Bronchial epithelial cell (primary cell): ENCODE results near the gene SGCE. TPM values are rescaled to one million over a fixed set of nuclear protein-coding genes. Genes with fewer than 3 reads are reported as not detected.

Experiments
- DNase-seq: peaks from one replicate; pipeline ENCODE4 v3.0.0-alpha.2; 2010; ENCODE audit warnings: low read depth
- FAIRE-seq: peaks from 2 replicates; lab custom pipeline; 2011; peaks lifted over from hg19 to GRCh38; lab: Jason Lieb, UNC
- H3K27me3 ChIP-seq: 2 replicates; pipeline ENCODE4 v1.5.1; 2011; ENCODE audit warnings: low read length; ENCODE audit not compliant: control insufficient read depth, insufficient read depth
- H3K36me3 ChIP-seq: 2 replicates; pipeline ENCODE4 v1.5.1; 2011; ENCODE audit warnings: low read length; ENCODE audit not compliant: control insufficient read depth, insufficient read depth
- H3K4me3 ChIP-seq: 2 replicates; pipeline ENCODE4 v1.5.1; 2011; ENCODE audit warnings: mild to moderate bottlenecking, low read depth, low read length, control low read depth
- CTCF ChIP-seq: IDR thresholded peaks from 2 replicates; pipeline ENCODE4 v1.5.1; 2011; ENCODE audit warnings: mild to moderate bottlenecking, moderate library complexity, low read length, control low read depth, inconsistent platforms; ENCODE audit not compliant: insufficient read depth, severe bottlenecking
- total RNA-seq: library from RNA; depleted of rRNA; stranded (reverse); fragments of >200 nt; gene quantifications from 2 replicates; pipeline ENCODE4 v1.2.1, GENCODE V29; 2014

The SGCE gene
- total RNA-seq, 1 donor from 2014 or later, result 20.0 TPM

DNA sequence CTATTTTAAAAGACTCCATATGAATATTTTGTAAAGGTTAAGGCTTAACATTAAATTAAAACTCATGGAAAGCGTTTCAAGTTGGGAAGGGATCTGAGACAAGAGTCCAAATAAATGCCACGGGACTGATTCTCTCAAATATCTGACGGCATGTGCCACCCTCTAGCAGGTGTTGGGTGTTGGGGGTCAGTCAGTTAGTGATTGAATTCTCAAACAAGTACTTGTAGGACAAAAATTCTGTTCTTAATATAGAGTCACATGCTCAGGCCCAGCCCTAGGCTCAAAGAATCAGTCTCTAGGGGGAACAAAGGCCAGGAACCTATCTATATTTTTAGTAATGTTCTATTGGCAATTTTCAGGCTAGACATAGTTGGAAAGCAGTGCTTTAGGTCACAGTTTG lies 39.1 kb downstream of the SGCE start:
- DNase-seq (no peak), FAIRE-seq (no peak)
- no peaks in the 10 kb centered on the region for H3K27me3 ChIP-seq
- TF ChIP-seq CTCF, result no peak
- no peaks in the 10 kb centered on the region for H3K36me3 ChIP-seq
- H3K4me3 ChIP-seq, result no peak overlapping the region

- H3K27me3 ChIP-seq, result no peaks in the 10 kb centered on the region
- DNase-seq (no peak), FAIRE-seq (no peak)
- H3K36me3 ChIP-seq, result no peaks in the 10 kb centered on the region
- no peak for TF ChIP-seq CTCF
- no peak overlapping the region for H3K4me3 ChIP-seq
Observed at GRCh38 chr7:94615666-94616065, 40.3 kb downstream of the SGCE start.

DNA sequence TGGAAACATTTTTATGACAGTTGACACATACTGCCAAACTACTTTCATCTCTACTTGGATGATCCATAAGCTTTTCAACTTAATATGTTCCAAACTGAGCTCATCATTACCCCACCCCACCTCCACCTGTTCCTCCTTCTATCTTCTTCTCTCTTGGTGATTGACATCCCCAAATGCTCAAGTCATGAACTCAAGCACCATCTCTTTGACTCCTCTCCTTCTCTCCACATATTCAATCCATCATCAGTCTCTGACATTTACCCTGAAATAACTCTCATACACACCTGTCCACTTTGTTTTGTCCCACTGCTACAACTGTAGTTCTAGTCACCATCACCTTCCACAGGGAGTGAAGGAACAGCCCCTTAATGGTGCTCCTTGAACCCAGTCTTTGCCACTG lies 43.3 kb downstream of the SGCE start:
- Histone ChIP-seq H3K36me3 (no peaks in the 10 kb centered on the region), H3K27me3 (no peaks in the 10 kb centered on the region), H3K4me3 (no peak overlapping the region)
- no peak for DNase-seq
- FAIRE-seq, result no peak
- no peak for TF ChIP-seq CTCF

DNA sequence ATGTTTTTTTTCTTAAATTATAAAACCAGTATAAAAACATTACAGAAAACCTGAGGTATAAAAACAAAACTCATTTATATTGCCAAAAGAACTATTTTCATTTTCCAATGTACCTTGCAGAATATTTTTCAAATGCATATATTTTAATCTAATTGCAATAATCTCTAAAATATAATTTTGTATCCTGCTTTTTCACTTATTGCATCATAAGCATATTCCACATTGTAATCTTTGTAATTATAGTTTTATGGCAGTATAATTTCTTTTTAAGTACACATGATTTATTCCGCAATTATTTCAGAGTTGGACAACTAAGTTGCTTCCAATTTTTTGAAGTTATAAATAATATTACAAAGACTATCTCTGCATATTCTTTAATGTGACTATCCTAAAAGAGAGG lies 43.7 kb downstream of the SGCE start:
- Histone ChIP-seq H3K4me3 (no peak overlapping the region), H3K27me3 (no peaks in the 10 kb centered on the region), H3K36me3 (no peaks in the 10 kb centered on the region)
- TF ChIP-seq CTCF, result no peak
- DNase-seq, result no peak
- FAIRE-seq, result no peak

DNA sequence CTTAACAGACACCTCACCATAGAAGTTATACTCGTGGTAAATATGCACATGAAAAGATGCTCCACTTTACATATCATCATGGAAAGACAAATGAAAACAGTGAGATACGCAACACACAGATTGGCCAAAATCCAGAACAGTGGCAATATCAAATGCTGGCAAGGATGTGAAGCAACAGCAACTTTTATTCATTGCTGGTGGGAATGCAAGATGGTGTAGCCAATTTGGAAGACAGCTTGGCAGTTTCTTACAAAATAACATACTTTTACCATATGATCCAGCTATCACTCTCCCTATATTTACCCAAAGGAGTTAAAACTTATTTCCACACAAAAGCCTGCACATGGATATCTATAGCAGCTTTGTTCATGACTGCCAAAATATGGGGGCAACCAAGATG lies 46.4 kb downstream of the SGCE start:
- no peaks in the 10 kb centered on the region for H3K27me3 ChIP-seq
- DNase-seq, result no peak
- H3K36me3 ChIP-seq, result no peaks in the 10 kb centered on the region
- no peak overlapping the region for H3K4me3 ChIP-seq
- FAIRE-seq, result no peak
- TF ChIP-seq CTCF, result no peak

GRCh38 chr7:94605031-94605430 lies 50.9 kb downstream of the SGCE start:
- Histone ChIP-seq H3K27me3 (no peaks in the 10 kb centered on the region), H3K36me3 (no peaks in the 10 kb centered on the region), H3K4me3 (no peak overlapping the region)
- FAIRE-seq, result no peak
- TF ChIP-seq CTCF, result no peak
- DNase-seq, result no peak
